H54 (cell line): ENCODE data around the gene MCRS1.

Experiments
- DNase-seq: peaks from one replicate; pipeline ENCODE4 v3.0.0; 2011; ENCODE audit warnings: low spot score, mixed read lengths; ENCODE audit not compliant: insufficient read length
- FAIRE-seq: peaks from 3 replicates; lab custom pipeline; 2011; peaks lifted over from hg19 to GRCh38; lab: Jason Lieb, UNC
- POLR2A ChIP-seq: IDR thresholded peaks from 2 replicates; pipeline ENCODE4 v1.6.1; 2011; ENCODE audit warnings: low read depth, mild to moderate bottlenecking, low read length

The MCRS1 gene

GRCh38 chr12:49545815-49546214, 22.1 kb downstream of the MCRS1 start:
- TF ChIP-seq POLR2A, result no peak
- DNase-seq, result no peak
- no peak for FAIRE-seq

GRCh38 chr12:49543914-49544815, 23.8 kb downstream of the MCRS1 start:
- FAIRE-seq, result no peak
- DNase-seq, result no peak
- TF ChIP-seq POLR2A, result no peak

GRCh38 chr12:49543221-49543913, 24.6 kb downstream of the MCRS1 start:
- no peak for DNase-seq
- no peak for FAIRE-seq
- TF ChIP-seq POLR2A, result no peak

- FAIRE-seq (no peak), DNase-seq (no peak)
- TF ChIP-seq POLR2A, result no peak
Observed at GRCh38 chr12:49542592-49543160, 25.3 kb downstream of the MCRS1 start.

- no peak for TF ChIP-seq POLR2A
- FAIRE-seq (no peak), DNase-seq (no peak)
Observed at GRCh38 chr12:49541911-49542505, 25.9 kb downstream of the MCRS1 start.

GRCh38 chr12:49541140-49541861, 26.6 kb downstream of the MCRS1 start:
- FAIRE-seq (no peak), DNase-seq (no peak)
- TF ChIP-seq POLR2A, result no peak

- no peak for DNase-seq
- no peak for FAIRE-seq
- no peak for TF ChIP-seq POLR2A
Observed at GRCh38 chr12:49540229-49541139, 27.5 kb downstream of the MCRS1 start.

- no peak for TF ChIP-seq POLR2A
- DNase-seq (no peak), FAIRE-seq (no peak)
Observed at GRCh38 chr12:49539406-49540228, 28.3 kb downstream of the MCRS1 start.

- DNase-seq, result peak; percentile 98
- no peak for FAIRE-seq
- TF ChIP-seq POLR2A, result no peak
Observed at GRCh38 chr12:49538510-49539403, 29.2 kb downstream of the MCRS1 start, which contains the start of gene KCNH3. Gene KCNH3, plus strand, starts transcription at chr12:49539030. Its CDS starts 387 bp downstream, at chr12:49539417.

- FAIRE-seq (no peak), DNase-seq (no peak)
- TF ChIP-seq POLR2A, result no peak
Observed at GRCh38 chr12:49537752-49538509, 30.0 kb downstream of the MCRS1 start.
